Amniotic epithelial cell (primary cell): ENCODE data around the gene ELMO1.
A peak's percentile ranks its signal among the peaks of the same experiment; 100 is the strongest.

Source experiments
- DNase-seq: peaks from one replicate; pipeline ENCODE4 v3.0.0-alpha.2; 2010; ENCODE audit warnings: low read depth

Gene ELMO1

GRCh38 chr7:37344886-37345579, 103.6 kb downstream of the ELMO1 start:
- no peak for DNase-seq

DNA sequence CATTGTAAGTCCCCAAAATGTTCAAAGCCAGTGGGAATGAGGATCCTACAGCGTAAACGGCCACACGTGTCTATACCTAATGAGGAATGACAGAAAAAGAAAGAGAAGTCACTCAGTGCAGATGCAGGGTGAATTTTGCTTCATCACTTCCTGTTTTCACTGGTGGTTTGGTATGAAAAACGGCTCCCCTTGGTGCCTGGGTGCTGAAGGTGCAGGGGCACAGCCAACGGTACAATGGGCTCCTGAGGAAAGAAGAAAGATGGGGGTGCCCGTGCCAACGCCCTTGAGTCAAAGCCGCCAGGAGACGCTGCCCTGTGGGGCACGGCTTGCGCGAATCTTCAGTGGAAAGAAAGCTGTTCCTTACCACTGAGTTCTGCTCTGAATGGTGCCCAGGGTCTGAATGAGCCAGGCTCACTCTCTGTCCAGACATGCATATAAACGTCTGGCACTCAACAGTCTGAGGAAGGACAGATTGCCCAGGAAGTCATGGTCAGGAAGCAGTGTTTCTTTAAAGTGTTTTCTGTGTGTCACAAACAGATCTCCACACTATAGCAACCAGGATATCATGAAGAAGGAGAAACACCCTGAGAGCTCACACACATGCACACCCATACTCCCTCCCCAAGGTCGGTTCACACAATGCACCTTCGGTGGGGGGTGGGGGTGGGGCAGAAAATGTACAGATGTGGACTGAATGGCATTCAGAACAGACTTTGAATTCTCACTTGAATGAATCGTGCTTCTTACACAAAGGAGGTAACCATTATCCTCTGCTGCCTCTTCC, 105.8 kb downstream of the ELMO1 start:
- DNase-seq: no peak

DNA sequence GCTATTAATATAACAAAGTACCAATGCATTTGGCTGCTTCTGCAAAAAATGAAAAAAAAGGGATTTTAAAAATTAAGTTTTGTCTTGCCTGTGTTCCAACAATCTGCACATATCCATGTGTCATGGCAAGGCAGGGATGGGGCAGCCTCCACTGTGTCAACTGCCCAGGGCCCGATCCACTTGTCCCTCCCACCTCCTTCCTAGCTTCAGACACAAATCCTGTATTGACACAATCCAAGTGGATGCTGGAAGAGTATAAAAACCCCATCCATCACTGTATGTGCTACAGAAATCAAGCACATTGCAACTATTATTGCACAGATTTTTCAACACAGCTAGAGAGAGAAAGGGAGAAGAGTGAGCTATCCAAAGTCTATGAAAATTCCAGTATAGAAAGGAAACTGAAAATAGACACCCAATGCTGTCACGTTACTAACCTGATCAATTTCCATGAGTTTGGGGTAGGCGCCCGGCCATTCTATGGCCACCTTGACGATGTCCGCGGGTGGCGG, 106.4 kb downstream of the ELMO1 start:
- DNase-seq: no peak

- no peak for DNase-seq
These were observed 107.5 kb downstream of the ELMO1 start for GRCh38 chr7:37341033-37341630.

- no peak for DNase-seq
These were observed 109.7 kb downstream of the ELMO1 start for GRCh38 chr7:37338966-37339365.

GRCh38 chr7:37337522-37337921, 111.1 kb downstream of the ELMO1 start:
- no peak for DNase-seq

GRCh38 chr7:37336259-37336658, 112.4 kb downstream of the ELMO1 start:
- no peak for DNase-seq

GRCh38 chr7:37333075-37333474, 115.6 kb downstream of the ELMO1 start:
- DNase-seq: no peak

GRCh38 chr7:37332243-37333016, 116.2 kb downstream of the ELMO1 start:
- DNase-seq: no peak

GRCh38 chr7:37330775-37331174, 117.9 kb downstream of the ELMO1 start:
- no peak for DNase-seq

GRCh38 chr7:37329940-37330339, 118.7 kb downstream of the ELMO1 start:
- no peak for DNase-seq

DNA sequence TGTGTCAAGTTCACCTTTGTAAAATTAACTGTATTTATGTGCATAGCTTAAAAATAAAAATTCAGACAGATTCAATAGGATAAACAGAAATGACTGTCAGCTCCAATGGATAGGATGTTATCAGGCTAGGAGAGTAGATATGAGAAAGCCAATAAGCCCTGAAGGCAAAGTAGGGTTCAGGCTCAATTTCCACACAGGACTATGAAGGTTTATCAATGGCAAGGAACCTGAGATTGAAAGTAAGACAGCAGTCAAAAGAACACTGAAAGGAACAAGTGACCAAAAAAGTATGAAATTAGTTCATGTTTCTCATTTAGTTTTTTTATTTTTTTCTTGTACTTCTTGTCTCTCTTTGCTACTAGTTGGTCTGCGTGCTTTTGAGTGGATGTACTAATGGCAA, 121.4 kb downstream of the ELMO1 start:
- DNase-seq: no peak

DNA sequence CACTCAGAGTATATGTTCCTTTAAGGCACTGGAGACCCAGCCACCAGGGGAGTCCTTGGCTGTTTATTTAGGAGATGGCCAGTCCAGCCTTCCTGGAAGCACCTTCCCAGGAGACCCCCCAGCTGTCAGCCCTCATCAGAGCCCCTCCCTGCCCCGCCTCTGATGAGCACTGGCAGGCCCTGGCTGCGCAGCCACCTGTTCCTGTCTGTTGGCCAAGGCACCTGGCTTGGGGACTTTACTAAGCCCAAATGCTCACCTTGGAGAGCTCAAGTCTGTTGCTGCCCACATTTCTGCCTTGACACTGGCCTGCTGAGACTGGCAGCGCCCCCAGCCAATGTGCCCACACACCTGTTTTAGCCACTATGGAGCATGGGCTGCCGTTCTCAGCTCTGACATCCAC, 124.7 kb downstream of the ELMO1 start:
- no peak for DNase-seq

DNA sequence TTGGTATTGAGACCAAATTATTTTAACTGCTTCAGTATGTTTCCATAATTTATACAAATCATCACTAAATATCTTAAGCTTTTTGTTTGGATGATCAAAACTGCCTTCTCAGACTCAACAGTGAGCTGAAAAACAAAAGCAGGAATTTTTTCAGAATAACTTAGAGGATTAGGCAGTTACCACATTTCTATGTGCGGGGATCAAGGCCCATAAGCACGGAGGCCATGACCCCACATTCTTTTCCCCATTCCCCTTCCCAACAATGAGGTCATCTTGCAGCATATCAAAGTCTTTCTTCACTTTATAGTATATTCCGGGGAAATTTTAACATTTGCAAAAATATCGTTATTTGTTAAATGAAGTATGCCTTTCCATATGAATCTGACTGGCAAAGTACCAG, 125.8 kb downstream of the ELMO1 start:
- no peak for DNase-seq

GRCh38 chr7:37320848-37321468, 127.7 kb downstream of the ELMO1 start:
- no peak for DNase-seq

DNA sequence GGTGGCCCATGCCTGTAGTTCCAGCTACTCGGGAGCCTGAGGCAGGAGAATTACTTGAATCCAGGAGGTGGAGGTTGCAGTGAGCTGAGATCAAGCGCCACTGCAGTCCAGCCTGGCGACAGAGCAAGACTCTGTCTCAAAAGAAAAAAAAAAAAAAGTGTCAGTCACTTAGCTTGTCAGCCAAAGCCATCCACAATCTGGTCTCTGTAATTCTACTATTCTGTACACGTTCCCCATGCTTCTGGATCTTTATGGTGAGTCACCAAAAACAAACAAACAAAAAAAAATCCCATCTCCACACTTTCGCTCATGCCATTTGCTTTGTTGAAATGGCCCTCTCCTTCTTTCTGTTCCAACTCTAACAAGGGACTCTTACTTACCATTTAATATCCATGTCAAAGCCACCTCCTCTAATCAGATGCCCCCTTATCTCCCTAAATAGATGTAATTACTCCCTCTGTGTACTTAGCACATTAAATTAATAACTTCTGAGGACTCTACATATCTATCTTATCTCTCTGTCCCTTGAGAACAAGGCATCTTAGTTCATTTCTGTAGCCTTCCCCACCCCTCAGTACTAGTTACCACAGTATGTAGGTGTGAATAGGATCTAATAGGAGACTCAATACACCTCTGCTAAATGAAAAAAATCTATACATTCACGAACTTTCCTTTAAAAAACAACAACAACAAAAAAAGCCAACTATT, 128.4 kb downstream of the ELMO1 start:
- no peak for DNase-seq

DNA sequence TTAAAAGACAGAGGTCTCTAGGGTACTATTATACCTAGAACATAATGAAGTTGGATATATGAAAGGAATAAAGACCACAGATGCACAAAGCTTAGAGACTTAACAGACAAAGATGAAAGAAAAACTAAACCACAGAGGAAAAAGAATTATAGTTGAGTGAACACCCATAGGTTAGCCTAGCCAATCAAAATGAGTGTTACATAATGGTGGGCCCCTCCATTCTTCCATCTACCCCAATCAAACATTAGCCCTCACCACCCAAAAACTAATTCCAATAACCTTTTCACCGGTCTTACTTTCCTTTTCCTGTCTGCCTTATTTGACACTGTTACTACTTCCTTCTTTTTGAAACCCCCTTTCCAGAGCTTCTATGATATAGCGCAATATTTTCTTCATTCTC, 130.1 kb downstream of the ELMO1 start:
- DNase-seq: no peak

GRCh38 chr7:37315772-37316715, 132.6 kb downstream of the ELMO1 start:
- no peak for DNase-seq

DNA sequence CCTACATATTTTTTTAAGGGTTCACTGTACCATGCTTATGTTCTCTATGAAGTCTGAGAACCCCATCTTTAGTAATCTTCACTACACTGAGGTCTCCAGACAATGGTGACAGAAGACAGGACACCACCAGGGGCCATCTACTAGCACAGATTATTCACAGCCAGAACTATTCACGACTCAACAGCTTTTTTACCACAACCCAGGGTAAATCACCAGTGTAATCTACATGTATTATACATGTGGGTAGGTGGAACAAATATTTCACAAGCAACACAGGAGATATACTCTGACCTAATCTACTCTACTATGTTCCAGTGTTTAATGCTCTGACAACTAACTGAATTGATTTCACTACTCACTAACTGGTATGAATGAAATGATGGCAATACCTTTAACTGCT, 136.1 kb downstream of the ELMO1 start:
- DNase-seq: no peak

DNA sequence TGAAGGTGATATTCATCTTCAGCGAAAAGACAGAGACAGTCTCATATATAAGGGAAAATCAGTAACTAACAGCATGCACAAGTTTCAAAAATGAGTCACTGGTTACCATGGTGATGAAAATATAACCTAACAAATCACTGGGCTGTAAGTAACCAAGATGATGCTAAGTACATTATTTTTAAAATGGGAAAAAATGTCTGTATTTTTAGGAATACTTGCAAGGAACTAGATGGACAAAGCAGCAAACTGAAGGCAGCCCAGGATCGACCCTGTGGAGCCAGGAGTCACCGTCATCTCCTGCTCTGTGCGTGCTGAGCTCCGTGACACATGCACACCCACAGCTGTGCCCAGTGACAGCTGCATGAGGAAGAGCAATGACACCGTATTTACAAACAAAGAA, 137.3 kb downstream of the ELMO1 start:
- peak; percentile 1 for DNase-seq
